Esophagus (tissue), 2 donors: ENCODE data around the gene CHRNA3. TPM values are rescaled to one million over a fixed set of nuclear protein-coding genes. Genes with fewer than 3 reads are reported as not detected.

Experiments
- H3K27ac ChIP-seq, 2 donors: one replicate each; pipeline ENCODE4 v1.5.1; 2013; ENCODE audit warnings: low read depth in 2 of 2, mild to moderate bottlenecking in 2 of 2, inconsistent platforms in 1 of 2, low read length in 1 of 2, moderate library complexity in 1 of 2
- H3K27me3 ChIP-seq, 2 donors: one replicate each; pipeline ENCODE4 v1.6.1; 2013; ENCODE audit warnings: low read length in 2 of 2, control low read depth in 1 of 2, mild to moderate bottlenecking in 1 of 2; ENCODE audit not compliant: insufficient read depth in 2 of 2, control insufficient read depth in 1 of 2
- H3K36me3 ChIP-seq, 2 donors: one replicate each; pipeline ENCODE4 v1.6.1; 2013; ENCODE audit warnings: low read length in 1 of 2; ENCODE audit not compliant: control insufficient read depth in 2 of 2, insufficient read depth in 2 of 2
- H3K4me1 ChIP-seq, 2 donors: one replicate each; pipeline ENCODE4 v1.6.1; 2013; ENCODE audit warnings: low read length in 1 of 2; ENCODE audit not compliant: control insufficient read depth in 2 of 2, insufficient read depth in 2 of 2
- H3K4me3 ChIP-seq, 2 donors: one replicate each; pipeline ENCODE4 v1.5.1; 2013; ENCODE audit warnings: low read length in 2 of 2, mild to moderate bottlenecking in 2 of 2, low read depth in 1 of 2, moderate library complexity in 1 of 2
- H3K9me3 ChIP-seq, 2 donors: one replicate each; pipeline ENCODE4 v1.6.1; 2013; ENCODE audit warnings: mild to moderate bottlenecking in 2 of 2, low read depth in 1 of 2, low read length in 1 of 2, moderate library complexity in 1 of 2; ENCODE audit not compliant: control insufficient read depth in 2 of 2, insufficient read depth in 1 of 2
- WGBS, 2 donors: extraction: QIAGEN DNeasy Blood & Tissue Kit; methylation state at CpG; one replicate each; pipeline ENCODE4 v1.1.7; 2013; 5-methylcytosine and 5-hydroxymethylcytosine counted together
- polyA plus RNA-seq, 2 donors: library from polyadenylated mRNA; stranded (reverse); fragments of 200-250 nt; gene quantifications; one replicate each; pipeline ENCODE4 v1.2.3, GENCODE V29; 2013
- donor health status: healthy with polysubstance abuse.
- donor health status: Bipolar disorder and iron deficiency.

The CHRNA3 gene
- polyA plus RNA-seq, 2 donors = 0.07 TPM; not detected in 1

GRCh38 chr15:78654272-78654671 lies 33.5 kb upstream of the CHRNA3 start:
- Histone ChIP-seq H3K4me3 (no peak overlapping the region), H3K9me3 (no peaks in the 10 kb centered on the region), H3K4me1 (no peaks in the 10 kb centered on the region), H3K36me3 (no peaks in the 10 kb centered on the region), H3K27ac (no peak overlapping the region), H3K27me3 (no peaks in the 10 kb centered on the region)
- 85 to 86% methylated on average over 4 of the region's 4 CpGs for WGBS, 2 donors

GRCh38 chr15:78651930-78652615 lies 31.3 kb upstream of the CHRNA3 start:
- Histone ChIP-seq H3K27ac (no peak overlapping the region), H3K36me3 (no peaks in the 10 kb centered on the region), H3K9me3 (no peaks in the 10 kb centered on the region), H3K4me3 (no peak overlapping the region), H3K4me1 (no peaks in the 10 kb centered on the region), H3K27me3 (no peaks in the 10 kb centered on the region)
- 86 to 100% methylated on average over 1 of the region's 1 CpG for WGBS, 2 donors

GRCh38 chr15:78651007-78651406 lies 30.2 kb upstream of the CHRNA3 start:
- no peaks in the 10 kb centered on the region for H3K4me1 ChIP-seq
- H3K9me3 ChIP-seq = no peaks in the 10 kb centered on the region
- WGBS, 2 donors = 58 to 63% methylated on average over 3 of the region's 3 CpGs
- H3K4me3 ChIP-seq = no peak overlapping the region
- H3K27me3 ChIP-seq = no peaks in the 10 kb centered on the region
- no peaks in the 10 kb centered on the region for H3K36me3 ChIP-seq
- no peak overlapping the region for H3K27ac ChIP-seq

- 88 to 92% methylated on average over 4 of the region's 4 CpGs for WGBS, 2 donors
- no peaks in the 10 kb centered on the region for H3K36me3 ChIP-seq
These were observed 29.2 kb upstream of the CHRNA3 start for GRCh38 chr15:78650022-78650421.

GRCh38 chr15:78645009-78645408 lies 24.2 kb upstream of the CHRNA3 start:
- H3K4me3 ChIP-seq = no peak overlapping the region
- 93 to 94% methylated on average over 4 of the region's 4 CpGs for WGBS, 2 donors

More at GRCh38 chr15:78650022-78650421, 29.2 kb upstream of the CHRNA3 start:
- Histone ChIP-seq H3K27me3 (no peaks in the 10 kb centered on the region), H3K27ac (no peak overlapping the region), H3K4me3 (no peak overlapping the region), H3K4me1 (no peaks in the 10 kb centered on the region), H3K9me3 (no peaks in the 10 kb centered on the region)

GRCh38 chr15:78642331-78642730 lies 21.5 kb upstream of the CHRNA3 start:
- no peaks in the 10 kb centered on the region for H3K27me3 ChIP-seq
- H3K36me3 ChIP-seq = no peaks in the 10 kb centered on the region
- peaks cover 4 to 8% of the 10 kb centered on the region in 2 donors for H3K4me1 ChIP-seq
- no peaks in the 10 kb centered on the region for H3K9me3 ChIP-seq
- no peak overlapping the region for H3K4me3 ChIP-seq
- WGBS, 2 donors = 82 to 83% methylated on average over 5 of the region's 5 CpGs
- no peak overlapping the region for H3K27ac ChIP-seq

More at GRCh38 chr15:78645009-78645408, 24.2 kb upstream of the CHRNA3 start:
- H3K27ac ChIP-seq = no peak overlapping the region
- no peaks in the 10 kb centered on the region for H3K9me3 ChIP-seq
- H3K4me1 ChIP-seq = peaks cover 4 to 8% of the 10 kb centered on the region in 2 donors
- no peaks in the 10 kb centered on the region for H3K27me3 ChIP-seq
- no peaks in the 10 kb centered on the region for H3K36me3 ChIP-seq

- no peak overlapping the region for H3K27ac ChIP-seq
- no peaks in the 10 kb centered on the region for H3K27me3 ChIP-seq
- 73 to 77% methylated on average over 11 of the region's 11 CpGs for WGBS, 2 donors
- H3K4me1 ChIP-seq = peaks cover 4 to 8% of the 10 kb centered on the region in 2 donors
- H3K4me3 ChIP-seq = no peak overlapping the region
- H3K9me3 ChIP-seq = no peaks in the 10 kb centered on the region
- no peaks in the 10 kb centered on the region for H3K36me3 ChIP-seq
These were observed 21.0 kb upstream of the CHRNA3 start for GRCh38 chr15:78641749-78642275.

GRCh38 chr15:78641102-78641748 lies 20.4 kb upstream of the CHRNA3 start, which contains the start of gene CHRNB4:
CHRNB4 (minus strand) TSS chr15:78641210; CDS start chr15:78641133, 77 bp downstream.
- Histone ChIP-seq H3K9me3 (no peaks in the 10 kb centered on the region), H3K4me3 (peak within 1 kb of the TSS; percentile 35 to 54), H3K4me1 (peaks cover 4 to 8% of the 10 kb centered on the region in 2 donors), H3K27me3 (no peaks in the 10 kb centered on the region), H3K27ac (no peak within 1 kb of the TSS), H3K36me3 (no peaks in the 10 kb centered on the region)
- WGBS, 2 donors = 12 to 13% methylated on average over 37 to 47 of the region's 47 CpGs

- H3K4me3 ChIP-seq = peak overlapping the region; percentile 35 to 54
- peaks cover 4 to 8% of the 10 kb centered on the region in 2 donors for H3K4me1 ChIP-seq
- no peak overlapping the region for H3K27ac ChIP-seq
- H3K27me3 ChIP-seq = no peaks in the 10 kb centered on the region
- no peaks in the 10 kb centered on the region for H3K36me3 ChIP-seq
- 14 to 15% methylated on average over 23 to 32 of the region's 32 CpGs for WGBS, 2 donors
- H3K9me3 ChIP-seq = no peaks in the 10 kb centered on the region
These were observed 19.8 kb upstream of the CHRNA3 start for GRCh38 chr15:78640527-78641101.
